Measurements from ENCODE around the gene TAF4. TPM values are rescaled to one million over a fixed set of nuclear protein-coding genes. Genes with fewer than 3 reads are reported as not detected.
A peak's percentile ranks its signal among the peaks of the same experiment; 100 is the strongest.

TAF4 gene
- total and polyA plus RNA-seq, 8 donors: 5.7 to 15.2 (median 8.4) TPM

DNA sequence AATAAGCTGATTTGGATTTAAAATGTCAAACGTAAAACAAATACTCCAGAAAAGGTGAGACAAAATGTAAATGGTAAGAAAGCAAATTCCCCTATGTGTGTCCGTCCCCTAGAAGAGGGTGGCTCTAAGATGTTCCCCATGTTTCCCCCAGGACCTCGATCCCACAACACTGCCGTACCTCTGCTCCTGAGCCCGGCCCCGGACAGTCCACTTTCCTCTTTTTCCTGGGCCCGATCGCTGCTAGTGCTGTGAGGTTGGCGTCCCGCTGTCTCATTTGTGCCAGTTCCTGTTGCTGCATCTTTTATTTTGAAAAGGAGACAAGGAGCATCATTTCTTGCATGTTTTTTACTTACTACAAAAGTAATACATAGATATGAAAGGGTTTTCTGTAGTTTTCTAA, 68.3 kb downstream of the TAF4 start:
- Histone ChIP-seq H3K36me3 (peaks cover 0 to 81% (median 10%) of the 10 kb centered on the region in 3 donors), H3K27ac (no peak overlapping the region), H3K9me3 (no peaks in the 10 kb centered on the region), H3K4me1 (no peaks in the 10 kb centered on the region), H3K27me3 (no peaks in the 10 kb centered on the region), H3K4me3 (no peak overlapping the region)
- ATAC-seq: no peak
- TF ChIP-seq, protein P1, sequence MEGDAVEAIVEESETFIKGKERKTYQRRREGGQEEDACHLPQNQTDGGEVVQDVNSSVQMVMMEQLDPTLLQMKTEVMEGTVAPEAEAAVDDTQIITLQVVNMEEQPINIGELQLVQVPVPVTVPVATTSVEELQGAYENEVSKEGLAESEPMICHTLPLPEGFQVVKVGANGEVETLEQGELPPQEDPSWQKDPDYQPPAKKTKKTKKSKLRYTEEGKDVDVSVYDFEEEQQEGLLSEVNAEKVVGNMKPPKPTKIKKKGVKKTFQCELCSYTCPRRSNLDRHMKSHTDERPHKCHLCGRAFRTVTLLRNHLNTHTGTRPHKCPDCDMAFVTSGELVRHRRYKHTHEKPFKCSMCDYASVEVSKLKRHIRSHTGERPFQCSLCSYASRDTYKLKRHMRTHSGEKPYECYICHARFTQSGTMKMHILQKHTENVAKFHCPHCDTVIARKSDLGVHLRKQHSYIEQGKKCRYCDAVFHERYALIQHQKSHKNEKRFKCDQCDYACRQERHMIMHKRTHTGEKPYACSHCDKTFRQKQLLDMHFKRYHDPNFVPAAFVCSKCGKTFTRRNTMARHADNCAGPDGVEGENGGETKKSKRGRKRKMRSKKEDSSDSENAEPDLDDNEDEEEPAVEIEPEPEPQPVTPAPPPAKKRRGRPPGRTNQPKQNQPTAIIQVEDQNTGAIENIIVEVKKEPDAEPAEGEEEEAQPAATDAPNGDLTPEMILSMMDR (IDR thresholded peaks at IDR 0.05): no peak
- no peak for FAIRE-seq
- no peak for DNase-seq
- 91 to 93% methylated on average over 10 of the region's 10 CpGs for WGBS, 2 donors
- intact Hi-C loops (cut with DNase I): no loop called here

DNA sequence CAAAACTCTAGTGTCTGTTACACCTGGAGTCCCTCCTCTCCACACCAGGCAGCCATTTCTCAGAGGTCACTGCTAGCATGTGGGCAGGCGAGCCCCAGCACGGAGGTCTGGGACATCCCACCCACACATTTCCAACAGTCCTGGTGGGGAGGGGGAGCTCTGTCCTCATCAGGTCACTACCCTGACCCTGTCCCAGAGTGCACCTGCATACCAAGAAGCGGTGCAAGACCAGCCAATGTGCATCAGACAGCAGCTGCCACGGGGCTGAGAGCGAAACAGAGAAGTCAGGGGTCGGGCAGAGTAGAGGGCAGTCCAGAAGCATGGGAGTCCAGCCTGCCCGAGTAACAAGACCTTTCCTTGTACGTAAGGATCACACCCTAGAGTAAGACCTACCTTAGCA, 71.1 kb downstream of the TAF4 start:
- 94 to 96% methylated on average over 8 of the region's 8 CpGs for WGBS, 2 donors
- no peak overlapping the region for H3K4me3 ChIP-seq
- H3K36me3 ChIP-seq: peaks cover 0 to 70% (median 10%) of the 10 kb centered on the region in 3 donors
- ATAC-seq (no peak), FAIRE-seq (no peak), DNase-seq (no peak)
- TF ChIP-seq, protein P1 (IDR thresholded peaks at IDR 0.05): no peak
- intact Hi-C loops (cut with DNase I): no loop called here
- H3K4me1 ChIP-seq: no peaks in the 10 kb centered on the region
- H3K27ac ChIP-seq: no peak overlapping the region
- H3K9me3 ChIP-seq: no peaks in the 10 kb centered on the region
- no peaks in the 10 kb centered on the region for H3K27me3 ChIP-seq

DNA sequence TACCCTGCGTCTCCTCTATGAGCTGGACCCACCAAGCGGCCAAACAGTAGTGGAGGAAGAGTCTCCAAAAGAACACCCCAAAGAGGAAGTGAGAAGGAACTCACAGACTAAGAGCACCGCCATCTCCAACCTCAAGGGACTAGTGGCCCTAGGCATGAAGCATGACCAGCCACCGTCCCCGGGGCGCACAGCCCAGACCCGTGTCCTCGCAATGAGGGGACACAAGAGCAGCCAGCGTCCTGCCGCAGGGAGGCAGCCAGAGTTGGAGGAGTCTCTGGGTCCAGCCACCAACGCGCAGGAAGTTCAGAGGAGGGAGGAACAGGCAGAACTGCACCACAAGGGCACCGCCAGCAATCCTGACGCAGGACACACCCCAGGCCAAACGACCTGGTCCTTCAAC, 72.6 kb downstream of the TAF4 start:
- DNase-seq (no peak), ATAC-seq (no peak), FAIRE-seq (no peak)
- TF ChIP-seq, protein P1 (IDR thresholded peaks at IDR 0.05): no peak
- Histone ChIP-seq H3K4me1 (no peaks in the 10 kb centered on the region), H3K4me3 (no peak overlapping the region), H3K27me3 (no peaks in the 10 kb centered on the region), H3K27ac (no peak overlapping the region), H3K9me3 (no peaks in the 10 kb centered on the region), H3K36me3 (peaks cover 0 to 56% (median 6%) of the 10 kb centered on the region in 3 donors)
- 97% methylated on average over 15 of the region's 15 CpGs for WGBS, 2 donors
- intact Hi-C loops (cut with DNase I): no loop called here

DNA sequence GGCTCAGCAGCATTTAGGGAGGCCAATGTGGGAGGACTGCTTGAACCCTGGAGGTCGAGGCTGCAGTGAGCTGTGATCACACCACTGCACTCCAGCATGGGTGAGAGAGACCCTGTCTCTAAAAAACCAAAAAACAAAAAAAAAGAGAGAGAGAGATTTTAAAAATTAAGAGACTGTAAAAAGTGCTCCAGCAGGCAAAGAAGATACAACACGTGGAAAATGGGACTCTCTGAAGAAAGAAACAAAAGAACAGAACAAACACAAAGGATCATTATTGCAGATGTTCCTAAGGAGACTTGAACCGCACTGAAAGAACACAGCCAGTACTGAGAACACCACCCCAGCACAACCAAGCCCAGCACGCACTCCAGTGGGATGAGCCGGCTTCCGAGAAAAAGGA, 74.2 kb downstream of the TAF4 start:
- Histone ChIP-seq H3K27ac (no peak overlapping the region), H3K4me3 (no peak overlapping the region), H3K9me3 (no peaks in the 10 kb centered on the region), H3K36me3 (peaks cover 0 to 46% (median 6%) of the 10 kb centered on the region in 3 donors), H3K27me3 (no peaks in the 10 kb centered on the region), H3K4me1 (no peaks in the 10 kb centered on the region)
- DNase-seq: no peak
- no peak for FAIRE-seq
- TF ChIP-seq, protein P1 (IDR thresholded peaks at IDR 0.05): no peak
- intact Hi-C loops (cut with DNase I): no loop called here
- WGBS, 2 donors: 98% methylated on average over 6 of the region's 6 CpGs
- ATAC-seq: no peak

DNA sequence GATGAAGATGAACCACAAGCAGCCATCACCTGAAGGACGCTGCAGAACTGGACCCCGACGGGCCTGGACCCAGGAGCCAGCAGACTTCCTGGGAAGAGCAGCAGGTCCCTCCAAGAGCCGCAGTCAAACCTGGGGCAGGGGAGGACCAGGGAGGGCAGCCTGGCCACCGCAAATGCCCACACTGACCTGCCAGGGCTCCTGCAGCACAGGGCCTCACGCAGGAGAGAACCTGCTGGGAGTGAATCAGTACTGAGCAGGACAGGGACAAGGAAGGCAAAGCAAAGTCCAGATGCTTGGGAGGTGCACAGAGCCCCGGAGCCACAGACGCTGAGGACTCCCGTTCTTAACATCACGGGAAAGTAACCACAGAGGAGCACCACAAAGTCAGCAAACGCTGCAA, 75.2 kb downstream of the TAF4 start:
- H3K9me3 ChIP-seq: no peaks in the 10 kb centered on the region
- intact Hi-C loops (cut with DNase I): no loop called here
- WGBS, 2 donors: 92 to 93% methylated on average over 11 of the region's 11 CpGs

More for the DNA sequence above, 75.2 kb downstream of the TAF4 start:
- FAIRE-seq: no peak
- DNase-seq: peak in 1 of 6 donors; percentile 44
- Histone ChIP-seq H3K4me1 (no peaks in the 10 kb centered on the region), H3K4me3 (no peak overlapping the region), H3K36me3 (peaks cover 0 to 42% (median 6%) of the 10 kb centered on the region in 3 donors), H3K27ac (no peak overlapping the region), H3K27me3 (no peaks in the 10 kb centered on the region)
- TF ChIP-seq, protein P1 (IDR thresholded peaks at IDR 0.05): no peak
- ATAC-seq: no peak
